SK-N-SH treated with all-trans-retinoic acid at 6 μM for 48 hours (cell line): ENCODE measurements around the gene METTL5.

Experiments
- ARNTL ChIP-seq: fragments of 450-650 bp; formaldehyde crosslinking; IDR thresholded peaks from 2 replicates; pipeline ENCODE4 v1.5.0; 2020; ENCODE audit warnings: low read depth, mild to moderate bottlenecking, moderate library complexity, borderline replicate concordance
- GLIS3 ChIP-seq: fragments of 250-450 bp; sonication (Bioruptor Pico); IDR thresholded peaks from 2 replicates; pipeline ENCODE4 v1.5.0; 2020; ENCODE audit warnings: mild to moderate bottlenecking, moderate library complexity
- ISL1 ChIP-seq: fragments of 250-450 bp; sonication (Bioruptor Pico); IDR thresholded peaks from 2 replicates; pipeline ENCODE4 v2.1.2; 2022; ENCODE audit warnings: mild to moderate bottlenecking, moderate library complexity
- PATZ1 ChIP-seq: fragments of 250-450 bp; sonication (Bioruptor Pico); IDR thresholded peaks from 2 replicates; pipeline ENCODE4 v1.8.0; 2020; ENCODE audit warnings: mild to moderate bottlenecking, moderate library complexity, borderline replicate concordance
- POU6F1 ChIP-seq: fragments of 250-450 bp; sonication (Bioruptor Pico); IDR thresholded peaks from 2 replicates; pipeline ENCODE4 v1.8.0; 2021; ENCODE audit warnings: low read depth, mild to moderate bottlenecking, moderate library complexity, borderline replicate concordance
- SNAI2 ChIP-seq: fragments of 250-450 bp; sonication (Bioruptor Pico); IDR thresholded peaks from 2 replicates; pipeline ENCODE4 v1.5.0; 2020; ENCODE audit warnings: mild to moderate bottlenecking, moderate library complexity
- ZFP3 ChIP-seq: fragments of 250-450 bp; sonication (Bioruptor Pico); IDR thresholded peaks from 2 replicates; pipeline ENCODE4 v1.5.0; 2020; ENCODE audit warnings: mild to moderate bottlenecking, moderate library complexity
- ZFP30 ChIP-seq: fragments of 450-650 bp; formaldehyde crosslinking; IDR thresholded peaks from 2 replicates; pipeline ENCODE4 v1.5.0; 2022; ENCODE audit warnings: mild to moderate bottlenecking, moderate library complexity
- ZNF70 ChIP-seq: fragments of 450-650 bp; formaldehyde crosslinking; IDR thresholded peaks from 2 replicates; pipeline ENCODE4 v1.5.0; 2020; ENCODE audit warnings: mild to moderate bottlenecking, moderate library complexity
- ZNF8 ChIP-seq: fragments of 450-650 bp; formaldehyde crosslinking; IDR thresholded peaks from 2 replicates; pipeline ENCODE4 v1.5.0; 2020; ENCODE audit warnings: mild to moderate bottlenecking, moderate library complexity

- TF ChIP-seq ZFP3 (CRISPR knock-in tag) (no peak), ZFP30 (CRISPR knock-in tag) (no peak), ZNF70 (CRISPR knock-in tag) (no peak), ISL1 (CRISPR knock-in tag) (no peak), PATZ1 (no peak), SNAI2 (CRISPR knock-in tag) (no peak), POU6F1 (CRISPR knock-in tag) (no peak), GLIS3 (CRISPR knock-in tag) (no peak), ARNTL (CRISPR knock-in tag) (no peak), ZNF8 (CRISPR knock-in tag) (no peak)
Measured at GRCh38 chr2:169775354-169775753, 49.4 kb downstream of the METTL5 start.
